ENCODE measurements around the gene F3. TPM values are rescaled to one million over a fixed set of nuclear protein-coding genes. Genes with fewer than 3 reads are reported as not detected.

F3 gene
- total and polyA plus RNA-seq, 4 donors, result 71.5 to 104 (median 85.2) TPM

DNA sequence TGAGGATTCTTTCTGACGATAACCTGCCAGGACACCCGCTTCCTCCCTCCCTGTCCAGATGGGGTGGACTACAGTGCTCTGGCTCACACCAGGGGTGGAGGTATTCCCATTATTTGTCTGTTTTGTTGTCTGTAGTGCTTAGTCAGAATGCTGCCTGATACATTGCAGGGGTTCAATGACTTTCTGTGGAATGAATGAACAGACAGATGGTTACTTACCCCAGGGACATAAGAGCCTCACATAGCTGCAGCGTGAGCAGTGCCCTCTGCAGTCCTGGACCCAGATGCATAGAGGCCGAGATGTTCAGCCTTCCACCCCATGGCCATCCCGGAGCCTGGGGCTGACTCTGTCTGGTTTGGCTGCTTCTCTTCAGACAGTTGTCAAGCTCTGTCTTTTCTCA lies 13.0 kb upstream of the F3 start:
- Histone ChIP-seq H3K36me3 (ENCODE audit: control insufficient read depth, insufficient read depth, low read length) (no peaks in the 10 kb centered on the region), H3K4me1 (ENCODE audit: control insufficient read depth, insufficient read depth, low read length) (peaks cover 3% of the 10 kb centered on the region), H3K4me3 (ENCODE audit: low read depth, low read length) (no peak overlapping the region), H3K27ac (ENCODE audit: low read depth, low read length) (no peak overlapping the region), H3K9me3 (ENCODE audit: control insufficient read depth, insufficient read depth, low read length) (no peaks in the 10 kb centered on the region), H3K27me3 (ENCODE audit: control insufficient read depth, insufficient read depth, low read length) (no peaks in the 10 kb centered on the region)
- peak in 1 of 6 donors; percentile 26 for DNase-seq (ENCODE audit: low read depth in 4 of 6, low spot score in 6 of 6)
- WGBS (ENCODE audit: insufficient coverage), result 59% methylated on average over 4 of the region's 5 CpGs

DNA sequence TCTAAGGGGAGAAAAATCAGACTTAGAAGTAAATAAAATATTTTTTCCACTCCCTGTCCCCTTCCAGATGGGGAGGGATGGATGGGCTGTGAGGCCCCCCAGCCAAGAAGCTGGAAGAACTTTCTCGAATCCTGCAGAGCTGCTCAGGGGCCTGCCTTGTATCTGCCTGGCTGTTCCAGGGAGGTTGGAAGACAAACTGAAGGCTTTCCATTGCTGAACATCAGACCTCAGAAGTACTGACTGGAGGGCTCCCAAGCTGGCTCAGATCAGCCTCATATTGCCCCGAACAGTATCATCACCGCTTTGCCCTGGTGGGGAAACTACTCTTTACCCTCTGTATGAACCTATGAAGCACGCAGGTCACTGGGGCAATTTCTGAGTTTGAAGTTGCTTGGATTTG lies 12.4 kb upstream of the F3 start:
- DNase-seq (ENCODE audit: low read depth in 4 of 6, low spot score in 6 of 6), result no peak

DNA sequence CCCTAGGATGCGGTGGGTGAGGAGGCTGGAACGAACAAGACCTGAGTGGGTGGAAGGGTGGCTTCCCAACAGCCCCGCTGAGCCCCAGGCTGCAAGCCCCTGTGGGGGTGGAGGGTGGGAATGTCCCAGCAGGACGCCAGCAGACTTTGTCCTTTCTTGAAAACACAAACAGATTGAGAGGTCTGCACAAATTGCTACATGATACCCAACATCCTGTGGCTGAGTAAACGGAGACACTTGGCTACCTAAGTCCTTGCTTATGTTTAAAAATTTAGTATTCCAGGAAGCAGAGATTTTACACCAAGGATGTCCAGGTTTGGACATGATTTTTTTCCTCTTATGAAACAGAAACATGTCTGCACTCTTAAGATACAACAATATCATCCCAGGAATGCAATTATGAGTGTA lies 11.8 kb upstream of the F3 start:
- Histone ChIP-seq H3K27ac (ENCODE audit: low read depth, low read length) (no peak overlapping the region), H3K27me3 (ENCODE audit: control insufficient read depth, insufficient read depth, low read length) (no peaks in the 10 kb centered on the region), H3K9me3 (ENCODE audit: control insufficient read depth, insufficient read depth, low read length) (no peaks in the 10 kb centered on the region), H3K36me3 (ENCODE audit: control insufficient read depth, insufficient read depth, low read length) (no peaks in the 10 kb centered on the region), H3K4me1 (ENCODE audit: control insufficient read depth, insufficient read depth, low read length) (peaks cover 3% of the 10 kb centered on the region), H3K4me3 (ENCODE audit: low read depth, low read length) (no peak overlapping the region)
- WGBS (ENCODE audit: insufficient coverage), result 43% methylated on average over 4 of the region's 5 CpGs
- DNase-seq (ENCODE audit: low read depth in 4 of 6, low spot score in 6 of 6), result no peak

More for the DNA sequence above, 12.4 kb upstream of the F3 start:
- 91% methylated on average over 3 of the region's 4 CpGs for WGBS (ENCODE audit: insufficient coverage)
- Histone ChIP-seq H3K36me3 (ENCODE audit: control insufficient read depth, insufficient read depth, low read length) (no peaks in the 10 kb centered on the region), H3K4me3 (ENCODE audit: low read depth, low read length) (no peak overlapping the region), H3K9me3 (ENCODE audit: control insufficient read depth, insufficient read depth, low read length) (no peaks in the 10 kb centered on the region), H3K27ac (ENCODE audit: low read depth, low read length) (no peak overlapping the region), H3K4me1 (ENCODE audit: control insufficient read depth, insufficient read depth, low read length) (peaks cover 3% of the 10 kb centered on the region), H3K27me3 (ENCODE audit: control insufficient read depth, insufficient read depth, low read length) (no peaks in the 10 kb centered on the region)

GRCh38 chr1:94552071-94552586 lies 10.6 kb upstream of the F3 start:
- Histone ChIP-seq H3K4me3 (ENCODE audit: low read depth, low read length) (no peak overlapping the region), H3K27me3 (ENCODE audit: control insufficient read depth, insufficient read depth, low read length) (no peaks in the 10 kb centered on the region), H3K27ac (ENCODE audit: low read depth, low read length) (no peak overlapping the region), H3K9me3 (ENCODE audit: control insufficient read depth, insufficient read depth, low read length) (no peaks in the 10 kb centered on the region), H3K36me3 (ENCODE audit: control insufficient read depth, insufficient read depth, low read length) (no peaks in the 10 kb centered on the region), H3K4me1 (ENCODE audit: control insufficient read depth, insufficient read depth, low read length) (peaks cover 3% of the 10 kb centered on the region)
- WGBS (ENCODE audit: insufficient coverage), result 53% methylated on average over 3 of the region's 8 CpGs
- no peak for DNase-seq (ENCODE audit: low read depth in 4 of 6, low spot score in 6 of 6)

DNA sequence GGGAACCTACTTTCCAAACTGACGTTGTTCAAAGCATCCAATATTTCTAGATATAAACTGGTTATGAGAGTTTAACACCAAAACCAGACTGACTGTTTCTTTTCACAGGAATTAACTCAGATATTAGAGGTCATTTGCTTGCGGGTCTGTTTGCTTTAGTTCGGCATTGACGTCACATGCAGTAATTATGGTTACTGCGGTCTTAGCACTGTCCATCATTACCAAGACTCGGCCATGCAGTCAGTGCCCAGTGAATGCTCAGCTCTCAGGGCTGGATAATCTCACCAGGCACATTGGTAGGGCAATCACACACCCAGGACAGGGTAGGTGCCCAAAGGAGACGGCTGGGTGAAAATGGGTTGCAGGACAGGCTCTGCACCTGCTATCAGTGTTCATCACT lies 9.9 kb upstream of the F3 start:
- H3K27me3 ChIP-seq (ENCODE audit: control insufficient read depth, insufficient read depth, low read length), result no peaks in the 10 kb centered on the region
- no peak for DNase-seq (ENCODE audit: low read depth in 4 of 6, low spot score in 6 of 6)
- peaks cover 3% of the 10 kb centered on the region for H3K4me1 ChIP-seq (ENCODE audit: control insufficient read depth, insufficient read depth, low read length)
- no peaks in the 10 kb centered on the region for H3K36me3 ChIP-seq (ENCODE audit: control insufficient read depth, insufficient read depth, low read length)
- no peaks in the 10 kb centered on the region for H3K9me3 ChIP-seq (ENCODE audit: control insufficient read depth, insufficient read depth, low read length)
- 96% methylated on average over 6 of the region's 7 CpGs for WGBS (ENCODE audit: insufficient coverage)
- H3K27ac ChIP-seq (ENCODE audit: low read depth, low read length), result no peak overlapping the region
- H3K4me3 ChIP-seq (ENCODE audit: low read depth, low read length), result no peak overlapping the region

DNA sequence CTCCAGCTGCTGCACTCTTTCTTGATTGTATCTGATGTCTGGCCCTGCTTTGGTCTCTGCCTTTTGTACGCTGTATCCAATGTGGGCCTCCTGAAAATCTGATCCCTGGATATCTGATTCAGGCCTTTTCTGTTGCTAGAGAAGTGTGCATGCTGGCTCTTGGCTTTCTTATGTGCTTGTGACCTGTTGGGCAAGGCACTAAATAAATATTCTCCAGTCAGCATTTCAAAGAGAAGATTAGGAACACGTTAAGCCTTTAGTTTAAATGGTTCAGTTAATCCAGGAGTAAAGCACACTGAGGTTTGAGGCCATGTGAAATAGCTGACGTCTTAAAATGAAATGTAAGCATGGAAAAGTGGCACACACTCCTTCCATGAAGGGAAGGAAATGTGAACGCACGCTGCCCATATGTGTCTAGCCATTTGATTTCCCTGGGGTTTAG lies 9.3 kb upstream of the F3 start:
- Histone ChIP-seq H3K27ac (ENCODE audit: low read depth, low read length) (peak overlapping the region; percentile 67), H3K36me3 (ENCODE audit: control insufficient read depth, insufficient read depth, low read length) (no peaks in the 10 kb centered on the region), H3K4me3 (ENCODE audit: low read depth, low read length) (no peak overlapping the region), H3K4me1 (ENCODE audit: control insufficient read depth, insufficient read depth, low read length) (peaks cover 3% of the 10 kb centered on the region), H3K27me3 (ENCODE audit: control insufficient read depth, insufficient read depth, low read length) (no peaks in the 10 kb centered on the region), H3K9me3 (ENCODE audit: control insufficient read depth, insufficient read depth, low read length) (no peaks in the 10 kb centered on the region)
- WGBS (ENCODE audit: insufficient coverage), result 75% methylated on average over 4 of the region's 5 CpGs
- no peak for DNase-seq (ENCODE audit: low read depth in 4 of 6, low spot score in 6 of 6)

DNA sequence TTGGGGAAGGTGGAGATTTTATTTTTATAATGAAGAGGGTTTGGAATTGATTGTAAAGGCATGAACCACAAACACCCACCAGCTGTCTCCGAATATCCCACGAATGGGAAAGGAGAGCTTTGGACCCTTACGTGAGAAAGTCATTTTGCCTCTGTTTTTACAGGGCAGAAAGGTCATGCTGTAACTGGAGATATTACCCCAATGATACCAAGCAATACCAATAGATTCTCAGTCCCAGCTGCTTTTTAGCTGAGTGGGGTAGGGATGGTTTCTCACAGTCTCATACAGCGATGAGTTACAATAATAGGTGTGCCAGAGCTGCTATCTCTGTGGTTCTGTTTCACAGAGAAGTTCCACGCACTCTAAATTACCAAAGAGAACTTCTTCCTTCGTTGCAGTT lies 8.8 kb upstream of the F3 start:
- Histone ChIP-seq H3K4me1 (ENCODE audit: control insufficient read depth, insufficient read depth, low read length) (peaks cover 3% of the 10 kb centered on the region), H3K27me3 (ENCODE audit: control insufficient read depth, insufficient read depth, low read length) (no peaks in the 10 kb centered on the region), H3K9me3 (ENCODE audit: control insufficient read depth, insufficient read depth, low read length) (no peaks in the 10 kb centered on the region), H3K4me3 (ENCODE audit: low read depth, low read length) (no peak overlapping the region), H3K36me3 (ENCODE audit: control insufficient read depth, insufficient read depth, low read length) (no peaks in the 10 kb centered on the region), H3K27ac (ENCODE audit: low read depth, low read length) (peak overlapping the region; percentile 67)
- 68% methylated on average over 2 of the region's 6 CpGs for WGBS (ENCODE audit: insufficient coverage)
- no peak for DNase-seq (ENCODE audit: low read depth in 4 of 6, low spot score in 6 of 6)

DNA sequence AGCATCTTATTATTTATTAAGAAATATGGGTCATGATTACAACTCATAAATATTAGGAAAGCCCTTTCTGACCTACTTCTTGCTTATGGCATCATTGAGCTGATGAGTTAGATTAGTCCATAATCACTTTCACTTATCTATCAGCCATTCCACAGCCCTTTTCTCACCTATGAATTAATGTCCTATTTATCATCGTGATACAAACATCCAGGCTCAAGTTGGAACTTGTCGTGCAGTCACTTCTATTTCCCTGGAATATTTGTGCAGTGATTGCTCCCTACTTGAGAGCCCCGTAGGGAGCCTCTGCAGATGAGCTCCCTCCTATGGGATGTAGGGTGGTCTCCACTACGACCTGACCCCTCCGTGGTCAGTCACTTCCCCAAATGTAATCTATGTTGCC lies 8.1 kb upstream of the F3 start:
- no peaks in the 10 kb centered on the region for H3K27me3 ChIP-seq (ENCODE audit: control insufficient read depth, insufficient read depth, low read length)

DNA sequence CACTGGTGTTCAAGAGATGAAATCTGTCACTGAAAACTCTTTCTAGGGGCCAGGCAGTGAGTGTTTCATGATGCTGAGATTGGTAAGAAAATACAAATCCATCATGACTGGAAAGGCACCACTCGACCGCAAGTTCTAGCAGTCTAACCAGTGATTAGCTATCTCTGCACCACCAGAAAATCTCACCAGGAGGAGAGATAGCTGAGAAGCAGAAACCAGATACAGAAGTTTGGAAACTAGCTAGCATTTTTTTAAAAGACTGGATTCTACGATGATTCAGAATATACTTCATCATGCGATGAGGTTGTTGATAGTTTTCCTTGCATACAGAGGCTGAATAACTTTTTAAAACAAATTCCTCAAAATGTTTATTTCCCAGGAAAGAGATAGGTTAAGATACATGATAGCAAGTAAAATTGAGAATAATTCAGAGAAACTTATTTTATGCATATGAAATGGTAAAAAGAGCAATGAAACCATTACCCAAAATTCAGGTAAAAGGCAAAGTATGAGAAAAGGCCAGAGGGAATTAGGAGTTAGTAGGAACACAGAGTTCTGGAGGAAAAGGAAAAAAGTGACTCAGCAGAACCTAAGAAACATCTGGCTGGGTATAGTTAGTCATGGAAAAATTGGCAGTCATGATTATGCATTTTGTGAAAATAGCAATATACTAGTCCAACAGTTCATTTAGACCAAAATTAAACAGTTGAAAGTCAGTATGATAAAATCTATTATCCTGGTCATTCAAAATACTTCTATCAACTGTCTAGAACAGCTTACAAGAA lies 3.3 kb upstream of the F3 start:
- Histone ChIP-seq H3K4me1 (ENCODE audit: control insufficient read depth, insufficient read depth, low read length) (peaks cover 16% of the 10 kb centered on the region), H3K9me3 (ENCODE audit: control insufficient read depth, insufficient read depth, low read length) (no peaks in the 10 kb centered on the region), H3K27ac (ENCODE audit: low read depth, low read length) (no peak overlapping the region), H3K27me3 (ENCODE audit: control insufficient read depth, insufficient read depth, low read length) (peaks cover 19% of the 10 kb centered on the region), H3K36me3 (ENCODE audit: control insufficient read depth, insufficient read depth, low read length) (no peaks in the 10 kb centered on the region), H3K4me3 (ENCODE audit: low read depth, low read length) (no peak overlapping the region)
- no peak for DNase-seq (ENCODE audit: low read depth in 4 of 6, low spot score in 6 of 6)
- WGBS (ENCODE audit: insufficient coverage), result no CpG with 5 or more reads among the region's 4 CpGs

More for the DNA sequence above, 8.1 kb upstream of the F3 start:
- no peak for DNase-seq (ENCODE audit: low read depth in 4 of 6, low spot score in 6 of 6)
- Histone ChIP-seq H3K4me1 (ENCODE audit: control insufficient read depth, insufficient read depth, low read length) (peaks cover 3% of the 10 kb centered on the region), H3K27ac (ENCODE audit: low read depth, low read length) (no peak overlapping the region), H3K36me3 (ENCODE audit: control insufficient read depth, insufficient read depth, low read length) (no peaks in the 10 kb centered on the region), H3K9me3 (ENCODE audit: control insufficient read depth, insufficient read depth, low read length) (no peaks in the 10 kb centered on the region), H3K4me3 (ENCODE audit: low read depth, low read length) (no peak overlapping the region)
- WGBS (ENCODE audit: insufficient coverage), result 78% methylated on average over 4 of the region's 5 CpGs

Measured in spinal cord (tissue), 10 donors.